GM23338 (cell line): ENCODE measurements around the gene RAB31. TPM values are rescaled to one million over a fixed set of nuclear protein-coding genes. Genes with fewer than 3 reads are reported as not detected.

Source experiments
- ATAC-seq: fragments of 200-7000 bp; cut with Tn5 transposase; 3 replicates; pipeline ENCODE4 v1.9.1; 2020
- DNase-seq: peaks from one replicate; pipeline ENCODE4 v3.0.0-alpha.2; 2015; ENCODE audit warnings: low spot score
- H2AFZ ChIP-seq: fragments of 200-600 bp; sonication (generic); 2 replicates; pipeline ENCODE4 v1.8.0; 2016; ENCODE audit warnings: antibody characterized with exemption, mild to moderate bottlenecking, moderate library complexity
- H3F3A ChIP-seq: fragments of 200-600 bp; sonication (generic); replicated peaks from 2 replicates; pipeline ENCODE4 v1.8.0; 2017; ENCODE audit warnings: antibody characterized with exemption, mixed run types, low read depth
- H3K27ac ChIP-seq: fragments of 200-600 bp; sonication (generic); 2 replicates; pipeline ENCODE4 v1.6.1; 2016; ENCODE audit warnings: low read depth
- H3K27me3 ChIP-seq: fragments of 200-600 bp; sonication (generic); 2 replicates; pipeline ENCODE4 v1.8.0; 2016; ENCODE audit warnings: mild to moderate bottlenecking, mixed run types, moderate library complexity; ENCODE audit not compliant: insufficient read depth
- H3K36me3 ChIP-seq: fragments of 200-600 bp; sonication (generic); 2 replicates; pipeline ENCODE4 v1.8.0; 2016; ENCODE audit warnings: mild to moderate bottlenecking; ENCODE audit not compliant: insufficient read depth
- H3K4me1 ChIP-seq: fragments of 200-600 bp; sonication (generic); 2 replicates; pipeline ENCODE4 v1.8.0; 2016; ENCODE audit warnings: mild to moderate bottlenecking, moderate library complexity; ENCODE audit not compliant: insufficient read depth
- H3K4me2 ChIP-seq: fragments of 200-600 bp; sonication (generic); 2 replicates; pipeline ENCODE4 v1.7.1; 2017; ENCODE audit warnings: mixed run types
- H3K4me3 ChIP-seq: fragments of 200-600 bp; sonication (generic); 2 replicates; pipeline ENCODE4 v1.6.1; 2016; ENCODE audit warnings: mixed run types
- H3K79me2 ChIP-seq: fragments of 200-600 bp; sonication (generic); replicated peaks from 2 replicates; pipeline ENCODE4 v1.8.0; 2017; ENCODE audit warnings: mild to moderate bottlenecking; ENCODE audit not compliant: insufficient read depth
- H3K9me2 ChIP-seq: fragments of 200-600 bp; sonication (generic); 2 replicates; pipeline ENCODE4 v1.8.0; 2017; ENCODE audit not compliant: insufficient read depth
- H4K20me1 ChIP-seq: fragments of 200-600 bp; sonication (generic); replicated peaks from 2 replicates; pipeline ENCODE4 v1.8.0; 2017; ENCODE audit warnings: mild to moderate bottlenecking; ENCODE audit not compliant: insufficient read depth
- H3K27ac Mint-ChIP-seq: 2 replicates; pipeline ENCODE4 v1.8.0; 2020; ENCODE audit warnings: inconsistent platforms, mild to moderate bottlenecking, moderate library complexity, mixed read lengths
- H3K27me3 Mint-ChIP-seq: 3 replicates; pipeline ENCODE4 v1.8.0; 2022; ENCODE audit warnings: low read depth, mild to moderate bottlenecking, moderate library complexity, mixed read lengths, inconsistent platforms; ENCODE audit not compliant: insufficient read depth, poor library complexity
- H3K36me3 Mint-ChIP-seq: 3 replicates; pipeline ENCODE4 v1.8.0; 2021; ENCODE audit warnings: low read depth, mild to moderate bottlenecking, inconsistent platforms, moderate library complexity, mixed read lengths
- H3K4me1 Mint-ChIP-seq: 3 replicates; pipeline ENCODE4 v1.8.0; 2020; ENCODE audit warnings: mild to moderate bottlenecking, inconsistent platforms, mixed read lengths
- H3K4me3 Mint-ChIP-seq: 3 replicates; pipeline ENCODE4 v1.8.0; 2021; ENCODE audit warnings: moderate library complexity, mild to moderate bottlenecking, inconsistent platforms, mixed read lengths
- H3K9me3 Mint-ChIP-seq: 3 replicates; pipeline ENCODE4 v1.8.0; 2020; ENCODE audit warnings: moderate library complexity, mild to moderate bottlenecking, inconsistent platforms, mixed read lengths
- CREB1 ChIP-seq: fragments of 250-450 bp; sonication (Bioruptor Pico); IDR thresholded peaks from 2 replicates; pipeline ENCODE4 v1.5.0; 2020; ENCODE audit warnings: low read depth, mild to moderate bottlenecking, moderate library complexity
- CTCF ChIP-seq, 2 experiments: fragments of 200-600 bp in 1 of 2; sonication (generic) in 1 of 2; conservative IDR thresholded peaks; 2 replicates each; pipeline versions ENCODE4 v1.5.1 to v1.6.1; 2016 to 2017; ENCODE audit warnings: antibody characterized with exemption in 2 of 2, low read depth in 2 of 2, mild to moderate bottlenecking in 2 of 2, moderate library complexity in 1 of 2
- EZH2 ChIP-seq: fragments of 200-600 bp; sonication (generic); IDR thresholded peaks from one replicate; pipeline ENCODE4 v1.8.0; 2017; ENCODE audit warnings: antibody characterized with exemption, mild to moderate bottlenecking, low read depth; ENCODE audit not compliant: unreplicated experiment
- EZH2phosphoT487 ChIP-seq: fragments of 200-600 bp; sonication (generic); IDR thresholded peaks from one replicate; pipeline ENCODE4 v1.8.1; 2018; ENCODE audit warnings: antibody characterized with exemption; ENCODE audit not compliant: unreplicated experiment
- JUNB ChIP-seq: IDR thresholded peaks from one replicate; pipeline ENCODE4 v1.6.1; 2016; ENCODE audit warnings: antibody characterized with exemption; ENCODE audit not compliant: unreplicated experiment
- NANOG ChIP-seq: IDR thresholded peaks from 2 replicates; pipeline ENCODE4 v1.6.1; 2016; ENCODE audit warnings: antibody characterized with exemption, borderline replicate concordance
- POLR2AphosphoS5 ChIP-seq: IDR thresholded peaks from 2 replicates; pipeline ENCODE4 v1.6.1; 2016; ENCODE audit warnings: antibody characterized with exemption, low read depth
- REST ChIP-seq: IDR thresholded peaks from one replicate; pipeline ENCODE4 v1.6.1; 2018; ENCODE audit warnings: antibody characterized with exemption; ENCODE audit not compliant: unreplicated experiment
- ZNF114 ChIP-seq: fragments of 250-450 bp; sonication (Bioruptor Pico); IDR thresholded peaks from 2 replicates; pipeline ENCODE4 v1.5.0; 2020; ENCODE audit warnings: mild to moderate bottlenecking, moderate library complexity
- ZNF331 ChIP-seq: fragments of 250-450 bp; sonication (Bioruptor Pico); IDR thresholded peaks from 2 replicates; pipeline ENCODE4 v1.5.0; 2020; ENCODE audit warnings: low read depth, mild to moderate bottlenecking, moderate library complexity
- ZNF462 ChIP-seq: fragments of 250-450 bp; sonication (Bioruptor Pico); IDR thresholded peaks from 2 replicates; pipeline ENCODE4 v1.5.0; 2020; ENCODE audit warnings: mild to moderate bottlenecking, moderate library complexity
- polyA plus RNA-seq: library from polyadenylated mRNA; unstranded; fragments of >200 nt; fragmentation: Nextera tagmentation; extraction: Ambion mirVana; gene quantifications from 2 replicates; pipeline ENCODE4 v1.2.1, GENCODE V29; 2016
- total RNA-seq: library from RNA; depleted of rRNA; stranded (reverse); fragments of >200 nt; shearing (Covaris generic); gene quantifications from 2 replicates; pipeline ENCODE4 v1.2.3, GENCODE V29; 2014
- TF ChIP-seq, protein P1 (sequence below): IDR thresholded peaks from 2 replicates; pipeline ENCODE4 v1.6.1; 2016; ENCODE audit warnings: antibody characterized with exemption

The RAB31 gene
- total and polyA plus RNA-seq, 2 experiments from 2014 or later, result 33.8 to 46.1 TPM

GRCh38 chr18:9897129-9897528 is 189.0 kb downstream of the RAB31 start:
- TF ChIP-seq JUNB (no peak), EZH2phosphoT487 (no peak), NANOG (no peak), EZH2 (no peak), CTCF (conservative IDR thresholded peaks at IDR 0.05; ENCODE audit: low read depth in 2 of 2) (no peak), ZNF462 (CRISPR knock-in tag) (no peak), CREB1 (CRISPR knock-in tag) (no peak), ZNF331 (CRISPR knock-in tag) (no peak), ZNF114 (CRISPR knock-in tag) (no peak), POLR2AphosphoS5 (no peak), REST (no peak)
- TF ChIP-seq, protein P1, sequence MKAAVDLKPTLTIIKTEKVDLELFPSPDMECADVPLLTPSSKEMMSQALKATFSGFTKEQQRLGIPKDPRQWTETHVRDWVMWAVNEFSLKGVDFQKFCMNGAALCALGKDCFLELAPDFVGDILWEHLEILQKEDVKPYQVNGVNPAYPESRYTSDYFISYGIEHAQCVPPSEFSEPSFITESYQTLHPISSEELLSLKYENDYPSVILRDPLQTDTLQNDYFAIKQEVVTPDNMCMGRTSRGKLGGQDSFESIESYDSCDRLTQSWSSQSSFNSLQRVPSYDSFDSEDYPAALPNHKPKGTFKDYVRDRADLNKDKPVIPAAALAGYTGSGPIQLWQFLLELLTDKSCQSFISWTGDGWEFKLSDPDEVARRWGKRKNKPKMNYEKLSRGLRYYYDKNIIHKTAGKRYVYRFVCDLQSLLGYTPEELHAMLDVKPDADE, result no peak
- Histone ChIP-seq H3F3A (no peaks in the 10 kb centered on the region), H2AFZ (peak overlapping the region; percentile 1; the same call in 1 of the 2 replicates), H3K79me2 (no peaks in the 10 kb centered on the region), H3K4me3 (no peak overlapping the region), H3K27ac (no peak overlapping the region), H3K36me3 (no peaks in the 10 kb centered on the region), H3K9me2 (no peaks in the 10 kb centered on the region), H3K4me2 (no peak overlapping the region), H4K20me1 (no peaks in the 10 kb centered on the region), H3K4me1 (peaks cover 14% of the 10 kb centered on the region), H3K27me3 (no peaks in the 10 kb centered on the region)
- DNase-seq, result peak; percentile 23
- Mint-ChIP-seq H3K4me3 (no peak overlapping the region), H3K27ac (no peak overlapping the region), H3K27me3 (no peaks in the 10 kb centered on the region), H3K36me3 (no peaks in the 10 kb centered on the region), H3K9me3 (no peaks in the 10 kb centered on the region), H3K4me1 (peaks cover 13% of the 10 kb centered on the region)
- no peak for ATAC-seq
